SW480 (cell line): ENCODE measurements around the gene CELF5.

Experiments used
- DNase-seq: peaks from one replicate; pipeline ENCODE4 v3.0.0-alpha.2; 2016; ENCODE audit warnings: low spot score

Gene CELF5

GRCh38 chr19:3344608-3345598 is 120.4 kb downstream of the CELF5 start:
- no peak for DNase-seq

- no peak for DNase-seq
These were observed 121.5 kb downstream of the CELF5 start for GRCh38 chr19:3345850-3346460.
